Adrenal gland (tissue), 5 donors: Measurements from ENCODE around the gene SGPL1.

Source experiments
- CTCF ChIP-seq, 6 experiments: fragments of 450-650 bp in 4 of 6; fragments of 200-600 bp in 2 of 6; sonication (generic) in 1 of 6; IDR thresholded peaks; 1 replicate in 5 of 6; 2 replicates in 1 of 6; pipeline versions ENCODE4 v1.5.1 to v1.8.0; 2016 to 2021; ENCODE audit warnings: antibody characterized with exemption in 6 of 6, mild to moderate bottlenecking in 2 of 6, moderate library complexity in 1 of 6
- POLR2A ChIP-seq, 2 donors: fragments of 450-650 bp; IDR thresholded peaks; one replicate each; pipeline ENCODE4 v1.6.1; 2017; ENCODE audit warnings: antibody characterized with exemption in 2 of 2, mild to moderate bottlenecking in 2 of 2, moderate library complexity in 1 of 2
- donor health status: DM: no; HTN: no; CAD: no.

- TF ChIP-seq POLR2A (IDR thresholded peaks at IDR 0.05) (no peak), CTCF (IDR thresholded peaks at IDR 0.05) (no peak)
Measured at GRCh38 chr10:70917226-70917625, 101.5 kb downstream of the SGPL1 start.
